GM12892 (cell line): ENCODE data around the gene DAAM1.

ENCODE experiments used
- DNase-seq: peaks from one replicate; pipeline ENCODE4 v3.0.0; 2011; ENCODE audit not compliant: insufficient read length
- FAIRE-seq: peaks from 2 replicates; lab custom pipeline; 2011; peaks lifted over from hg19 to GRCh38; lab: Jason Lieb, UNC
- POLR2A ChIP-seq: IDR thresholded peaks from 2 replicates; pipeline ENCODE4 v1.6.1; 2011; ENCODE audit warnings: low read depth, low read length, control low read depth
- POLR2AphosphoS5 ChIP-seq: IDR thresholded peaks from 2 replicates; pipeline ENCODE4 v1.6.1; 2011; ENCODE audit warnings: low read depth, low read length, control low read depth
- TAF1 ChIP-seq: IDR thresholded peaks from 2 replicates; pipeline ENCODE4 v1.6.1; 2011; ENCODE audit warnings: low read depth, mild to moderate bottlenecking, control low read depth, low read length, borderline replicate concordance

The DAAM1 gene

GRCh38 chr14:59282378-59282765 is 93.9 kb downstream of the DAAM1 start:
- no peak for FAIRE-seq
- DNase-seq = no peak

GRCh38 chr14:59283361-59283760 is 94.9 kb downstream of the DAAM1 start:
- DNase-seq (no peak), FAIRE-seq (no peak)
- TF ChIP-seq POLR2A (no peak), POLR2AphosphoS5 (no peak), TAF1 (no peak)

More at GRCh38 chr14:59282378-59282765, 93.9 kb downstream of the DAAM1 start:
- TF ChIP-seq TAF1 (no peak), POLR2A (no peak)

GRCh38 chr14:59284059-59284458 is 95.6 kb downstream of the DAAM1 start:
- FAIRE-seq (no peak), DNase-seq (no peak)
- TF ChIP-seq POLR2AphosphoS5 (no peak), TAF1 (no peak), POLR2A (no peak)

- TF ChIP-seq POLR2A (no peak), TAF1 (no peak), POLR2AphosphoS5 (no peak)
- DNase-seq (no peak), FAIRE-seq (no peak)
These were observed 103.6 kb downstream of the DAAM1 start for GRCh38 chr14:59292028-59292427.

- DNase-seq (no peak), FAIRE-seq (no peak)
- no peak for TF ChIP-seq POLR2A
- TF ChIP-seq POLR2AphosphoS5 = no peak
- TF ChIP-seq TAF1 = no peak
These were observed 104.6 kb downstream of the DAAM1 start for GRCh38 chr14:59292921-59293534.

GRCh38 chr14:59293935-59294661 is 105.6 kb downstream of the DAAM1 start:
- no peak for FAIRE-seq
- TF ChIP-seq POLR2A = no peak
- DNase-seq = no peak

GRCh38 chr14:59294662-59294992 is 106.2 kb downstream of the DAAM1 start:
- FAIRE-seq = no peak
- no peak for TF ChIP-seq POLR2A
- no peak for TF ChIP-seq POLR2AphosphoS5
- no peak for TF ChIP-seq TAF1
- DNase-seq = no peak

- TF ChIP-seq TAF1 (no peak), POLR2A (no peak)
- FAIRE-seq (no peak), DNase-seq (no peak)
These were observed 107.5 kb downstream of the DAAM1 start for GRCh38 chr14:59295951-59296350.

GRCh38 chr14:59296508-59296907 is 108.0 kb downstream of the DAAM1 start:
- TF ChIP-seq POLR2A = no peak
- DNase-seq = no peak
- FAIRE-seq = no peak

- no peak for TF ChIP-seq POLR2A
- TF ChIP-seq POLR2AphosphoS5 = no peak
- TF ChIP-seq TAF1 = no peak
- FAIRE-seq = no peak
- DNase-seq = no peak
These were observed 108.8 kb downstream of the DAAM1 start for GRCh38 chr14:59297071-59297776.

GRCh38 chr14:59299731-59300130 is 111.3 kb downstream of the DAAM1 start:
- FAIRE-seq (no peak), DNase-seq (no peak)
- TF ChIP-seq POLR2AphosphoS5 = no peak
- no peak for TF ChIP-seq TAF1
- TF ChIP-seq POLR2A = no peak

GRCh38 chr14:59301354-59301753 is 112.9 kb downstream of the DAAM1 start:
- FAIRE-seq (peak; percentile 82), DNase-seq (peak; percentile 12)
- no peak for TF ChIP-seq TAF1
- TF ChIP-seq POLR2A = no peak
- no peak for TF ChIP-seq POLR2AphosphoS5
